Gastrocnemius medialis (tissue), 4 donors: ENCODE results near the gene SLC6A19. TPM values are rescaled to one million over a fixed set of nuclear protein-coding genes. Genes with fewer than 3 reads are reported as not detected.

Source experiments
- ATAC-seq, 2 donors: fragments of 150-250 bp; one replicate each; pipeline ENCODE4 v1.9.1; 2016
- DNase-seq, 2 donors: peaks; one replicate each; pipeline ENCODE4 v3.0.0-alpha.2; 2019
- H3K27ac ChIP-seq, 4 donors: fragments of 200-600 bp; sonication (generic); 1 replicate in 1 of 4; 2 replicates in 3 of 4; pipeline ENCODE4 v1.5.1; 2016 to 2018; ENCODE audit warnings: mild to moderate bottlenecking in 2 of 4, moderate library complexity in 1 of 4
- H3K27me3 ChIP-seq, 3 donors: fragments of 200-600 bp; sonication (generic) in 2 of 3; 1 replicate in 1 of 3; 2 replicates in 2 of 3; pipeline versions ENCODE4 v1.5.1 to v1.6.0; 2016 to 2019; ENCODE audit warnings: mild to moderate bottlenecking in 1 of 3, moderate library complexity in 1 of 3
- H3K36me3 ChIP-seq, 2 donors: fragments of 200-600 bp; sonication (generic) in 1 of 2; one replicate each; pipeline ENCODE4 v1.5.1; 2017 to 2018
- H3K4me1 ChIP-seq, 2 donors: fragments of 200-600 bp; sonication (generic) in 1 of 2; one replicate each; pipeline ENCODE4 v1.5.1; 2016 to 2017; ENCODE audit warnings: mild to moderate bottlenecking in 2 of 2
- H3K4me3 ChIP-seq, 4 donors: fragments of 200-600 bp; sonication (generic) in 3 of 4; 1 replicate in 1 of 4; 2 replicates in 3 of 4; pipeline ENCODE4 v1.5.1; 2016 to 2019; ENCODE audit warnings: mild to moderate bottlenecking in 2 of 4
- H3K9me3 ChIP-seq, 3 donors: fragments of 200-600 bp; sonication (generic) in 2 of 3; 1 replicate in 1 of 3; 2 replicates in 2 of 3; pipeline ENCODE4 v1.5.1; 2016 to 2019
- POLR2A ChIP-seq, 2 donors: fragments of 450-650 bp; IDR thresholded peaks; one replicate each; pipeline ENCODE4 v1.6.1; 2017; ENCODE audit warnings: antibody characterized with exemption in 2 of 2, mild to moderate bottlenecking in 2 of 2, moderate library complexity in 2 of 2
- in situ Hi-C, 4 donors: fragments of 200-750 bp; cut with MboI; loops; one replicate each; pipeline versions ENCODE4 v1.15.0 to v1.8.0; 2017; ENCODE audit warnings: low sequenced_read_pairs in 4 of 4
- intact Hi-C: fragments of 100-400 bp; cut with DNase I; formaldehyde crosslinking; loops from one replicate; pipeline ENCODE4 v1.15.1; 2023; ENCODE audit warnings: low total_unique reads
- total RNA-seq, 4 donors: library from RNA; depleted of rRNA; stranded (reverse); fragments of >200 nt; gene quantifications; one replicate each; pipeline versions ENCODE4 v1.1.0 to v1.2.3, GENCODE V29; 2016
- TF ChIP-seq, protein P1 (sequence below), 5 experiments: fragments of 450-650 bp in 3 of 5; fragments of 200-600 bp in 2 of 5; sonication (generic) in 2 of 5; IDR thresholded peaks in 4 of 5; conservative IDR thresholded peaks in 1 of 5; 1 replicate in 4 of 5; 2 replicates in 1 of 5; pipeline ENCODE4 v1.5.1; 2016 to 2019; ENCODE audit warnings: antibody characterized with exemption in 5 of 5, mild to moderate bottlenecking in 3 of 5, moderate library complexity in 3 of 5

The SLC6A19 gene
- under 1 TPM in 1 of 4 donors, not detected in 3; 0.05 TPM for total RNA-seq

DNA sequence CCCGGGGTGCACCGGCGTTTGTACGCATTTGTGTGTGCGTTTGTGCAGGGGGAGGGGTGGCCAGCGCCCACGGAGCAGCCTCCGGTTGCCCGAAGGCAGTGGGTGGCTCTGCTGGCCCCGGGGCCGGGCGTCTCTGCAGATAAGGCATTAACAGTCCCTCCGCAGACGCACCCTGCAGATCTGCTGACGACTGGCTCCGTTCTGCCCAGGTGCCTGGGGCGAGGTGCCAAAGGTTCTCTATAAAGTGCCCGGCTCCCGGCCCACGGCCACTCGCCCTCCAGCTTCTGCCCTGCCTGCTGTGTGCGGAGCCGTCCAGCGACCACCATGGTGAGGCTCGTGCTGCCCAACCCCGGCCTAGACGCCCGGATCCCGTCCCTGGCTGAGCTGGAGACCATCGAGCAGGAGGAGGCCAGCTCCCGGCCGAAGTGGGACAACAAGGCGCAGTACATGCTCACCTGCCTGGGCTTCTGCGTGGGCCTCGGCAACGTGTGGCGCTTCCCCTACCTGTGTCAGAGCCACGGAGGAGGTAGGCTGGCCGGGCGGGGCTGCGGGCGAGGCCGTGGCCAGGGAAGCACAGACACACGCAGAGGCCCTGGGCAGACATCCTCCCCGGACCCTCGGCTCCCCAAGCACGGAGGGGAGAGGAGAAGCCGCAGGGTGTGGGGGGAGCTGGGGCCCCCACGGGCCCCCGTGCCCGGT lies at the start of gene SLC6A19:
Gene SLC6A19 (plus strand): TSS at position 269 of the 699 bp plus-strand sequence. CDS start 56 bp downstream, at position 325.
- Histone ChIP-seq H3K27ac (no peak within 1 kb of the TSS), H3K36me3 (no peaks in the 10 kb centered on the region), H3K4me1 (no peaks in the 10 kb centered on the region), H3K4me3 (no peak within 1 kb of the TSS), H3K9me3 (no peaks in the 10 kb centered on the region), H3K27me3 (peaks cover 5 to 15% (median 8%) of the 10 kb centered on the region in 3 donors)
- ATAC-seq (no peak), DNase-seq (no peak)
- TF ChIP-seq, protein P1, sequence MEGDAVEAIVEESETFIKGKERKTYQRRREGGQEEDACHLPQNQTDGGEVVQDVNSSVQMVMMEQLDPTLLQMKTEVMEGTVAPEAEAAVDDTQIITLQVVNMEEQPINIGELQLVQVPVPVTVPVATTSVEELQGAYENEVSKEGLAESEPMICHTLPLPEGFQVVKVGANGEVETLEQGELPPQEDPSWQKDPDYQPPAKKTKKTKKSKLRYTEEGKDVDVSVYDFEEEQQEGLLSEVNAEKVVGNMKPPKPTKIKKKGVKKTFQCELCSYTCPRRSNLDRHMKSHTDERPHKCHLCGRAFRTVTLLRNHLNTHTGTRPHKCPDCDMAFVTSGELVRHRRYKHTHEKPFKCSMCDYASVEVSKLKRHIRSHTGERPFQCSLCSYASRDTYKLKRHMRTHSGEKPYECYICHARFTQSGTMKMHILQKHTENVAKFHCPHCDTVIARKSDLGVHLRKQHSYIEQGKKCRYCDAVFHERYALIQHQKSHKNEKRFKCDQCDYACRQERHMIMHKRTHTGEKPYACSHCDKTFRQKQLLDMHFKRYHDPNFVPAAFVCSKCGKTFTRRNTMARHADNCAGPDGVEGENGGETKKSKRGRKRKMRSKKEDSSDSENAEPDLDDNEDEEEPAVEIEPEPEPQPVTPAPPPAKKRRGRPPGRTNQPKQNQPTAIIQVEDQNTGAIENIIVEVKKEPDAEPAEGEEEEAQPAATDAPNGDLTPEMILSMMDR (IDR thresholded peaks at IDR 0.05 in 4 of 5, conservative IDR thresholded peaks at IDR 0.05 in 1 of 5) = no peak
- in situ Hi-C loops = no loop called here
- intact Hi-C loops = no loop called here

DNA sequence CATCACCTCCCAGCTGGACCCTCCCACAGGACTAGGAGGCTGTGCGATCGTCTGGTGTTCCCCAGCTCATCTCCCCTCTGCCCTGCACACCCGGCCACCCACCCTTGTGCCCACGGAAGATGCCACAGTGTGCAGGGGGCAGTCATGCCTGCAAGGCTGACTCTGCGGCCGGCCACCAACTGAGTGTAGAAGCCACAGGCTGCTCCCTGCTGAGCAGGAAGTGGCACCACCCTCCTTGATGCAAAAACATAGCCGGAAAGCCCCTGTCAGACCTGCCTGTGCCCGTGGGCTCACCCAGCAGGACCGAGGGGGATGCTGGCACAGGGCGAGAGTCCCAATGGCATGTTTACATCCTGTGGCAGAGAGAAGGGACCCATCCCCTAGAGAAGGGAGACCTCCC lies 49.2 kb upstream of the SLC6A19 start:
- in situ Hi-C loops = loop anchor here (25.0 kb wide), 2 partner anchors 215 to 485 kb away; no protein-coding TSS in a partner anchor
- TF ChIP-seq, protein P1 (IDR thresholded peaks at IDR 0.05 in 4 of 5, conservative IDR thresholded peaks at IDR 0.05 in 1 of 5) = no peak
- no peak for TF ChIP-seq POLR2A (IDR thresholded peaks at IDR 0.05)
- no peak for ATAC-seq
- H3K36me3 ChIP-seq = no peaks in the 10 kb centered on the region
- no peak overlapping the region for H3K4me3 ChIP-seq
- H3K27me3 ChIP-seq = peaks cover 18 to 45% (median 30%) of the 10 kb centered on the region in 3 donors
- DNase-seq = no peak
- no peaks in the 10 kb centered on the region for H3K9me3 ChIP-seq
- no peaks in the 10 kb centered on the region for H3K4me1 ChIP-seq
- intact Hi-C loops = no loop called here
- no peak overlapping the region for H3K27ac ChIP-seq

DNA sequence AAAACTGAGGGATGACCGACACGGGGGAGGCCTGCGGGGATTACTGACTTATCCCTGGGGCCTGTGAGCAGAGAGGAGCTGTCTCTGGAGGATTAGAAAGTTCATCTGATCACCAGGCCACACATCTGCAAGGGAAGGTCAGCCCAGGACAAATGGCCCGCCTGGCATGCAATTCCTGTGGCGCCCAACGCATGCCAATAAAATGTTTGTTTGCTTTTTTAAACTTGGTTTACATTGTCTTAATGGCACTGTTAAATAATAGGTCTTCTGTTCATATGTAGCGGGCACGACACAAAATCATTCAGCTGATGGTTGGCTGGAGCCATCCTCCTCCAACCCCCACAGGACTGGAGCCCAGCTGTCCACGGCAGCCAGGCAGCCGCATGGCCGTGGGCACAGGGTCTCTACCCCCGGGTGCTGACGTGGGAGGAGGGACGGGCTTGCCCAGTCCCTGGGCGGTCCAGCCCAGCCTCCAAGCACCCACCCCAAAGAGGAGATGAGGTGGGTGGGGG lies 48.6 kb upstream of the SLC6A19 start:
- no peak for TF ChIP-seq POLR2A (IDR thresholded peaks at IDR 0.05)
- TF ChIP-seq, protein P1 (IDR thresholded peaks at IDR 0.05 in 4 of 5, conservative IDR thresholded peaks at IDR 0.05 in 1 of 5) = no peak
- ATAC-seq = no peak
- intact Hi-C loops = no loop called here
- Histone ChIP-seq H3K27me3 (peaks cover 21 to 48% (median 32%) of the 10 kb centered on the region in 3 donors), H3K4me1 (no peaks in the 10 kb centered on the region), H3K27ac (no peak overlapping the region), H3K9me3 (no peaks in the 10 kb centered on the region), H3K36me3 (no peaks in the 10 kb centered on the region), H3K4me3 (no peak overlapping the region)
- in situ Hi-C loops = loop anchor here (25.0 kb wide), 2 partner anchors 216 to 484 kb away; no protein-coding TSS in a partner anchor
- DNase-seq = no peak

DNA sequence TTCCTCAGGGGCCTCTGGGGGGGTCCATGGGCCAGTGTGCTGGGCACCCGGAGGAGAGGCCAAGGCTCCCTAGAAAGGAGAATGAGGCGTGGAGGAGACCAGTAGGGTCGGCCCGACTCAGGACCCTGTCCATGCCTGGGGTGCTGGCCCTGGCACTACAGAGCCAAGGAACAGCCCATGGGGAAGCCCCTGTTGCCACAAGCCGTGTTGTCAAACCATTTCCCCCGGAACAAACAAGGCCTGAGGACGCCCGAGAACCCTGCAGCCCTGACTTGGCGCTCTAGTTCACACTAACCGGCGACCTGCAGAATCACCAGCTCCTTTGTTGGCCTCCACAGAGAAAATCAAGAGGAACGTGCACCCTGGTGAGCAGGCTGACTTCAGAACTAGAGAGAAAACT lies 48.0 kb upstream of the SLC6A19 start:
- H3K9me3 ChIP-seq = no peaks in the 10 kb centered on the region
- no peak for TF ChIP-seq POLR2A (IDR thresholded peaks at IDR 0.05)
- TF ChIP-seq, protein P1 (IDR thresholded peaks at IDR 0.05 in 4 of 5, conservative IDR thresholded peaks at IDR 0.05 in 1 of 5) = no peak
- H3K36me3 ChIP-seq = no peaks in the 10 kb centered on the region
- no peaks in the 10 kb centered on the region for H3K4me1 ChIP-seq
- no peak overlapping the region for H3K27ac ChIP-seq
- in situ Hi-C loops (loop anchor here (25.0 kb wide), 2 partner anchors 216 to 484 kb away; no protein-coding TSS in a partner anchor), intact Hi-C loops (no loop called here)
- ATAC-seq (no peak), DNase-seq (no peak)
- H3K4me3 ChIP-seq = no peak overlapping the region
- peaks cover 25 to 48% (median 32%) of the 10 kb centered on the region in 3 donors for H3K27me3 ChIP-seq
